Kidney tubule cell (primary cell): ENCODE measurements around the gene SLC4A5.
"Not testable (repeated sequence)": the region's sequence is repeated elsewhere in the genome, so short reads cannot be mapped to it uniquely, and the experiment has no call there.

Experiments
- DNase-seq: peaks from one replicate; pipeline ENCODE4 v3.0.0-alpha.2; 2018; ENCODE audit warnings: low spot score

SLC4A5 gene

DNA sequence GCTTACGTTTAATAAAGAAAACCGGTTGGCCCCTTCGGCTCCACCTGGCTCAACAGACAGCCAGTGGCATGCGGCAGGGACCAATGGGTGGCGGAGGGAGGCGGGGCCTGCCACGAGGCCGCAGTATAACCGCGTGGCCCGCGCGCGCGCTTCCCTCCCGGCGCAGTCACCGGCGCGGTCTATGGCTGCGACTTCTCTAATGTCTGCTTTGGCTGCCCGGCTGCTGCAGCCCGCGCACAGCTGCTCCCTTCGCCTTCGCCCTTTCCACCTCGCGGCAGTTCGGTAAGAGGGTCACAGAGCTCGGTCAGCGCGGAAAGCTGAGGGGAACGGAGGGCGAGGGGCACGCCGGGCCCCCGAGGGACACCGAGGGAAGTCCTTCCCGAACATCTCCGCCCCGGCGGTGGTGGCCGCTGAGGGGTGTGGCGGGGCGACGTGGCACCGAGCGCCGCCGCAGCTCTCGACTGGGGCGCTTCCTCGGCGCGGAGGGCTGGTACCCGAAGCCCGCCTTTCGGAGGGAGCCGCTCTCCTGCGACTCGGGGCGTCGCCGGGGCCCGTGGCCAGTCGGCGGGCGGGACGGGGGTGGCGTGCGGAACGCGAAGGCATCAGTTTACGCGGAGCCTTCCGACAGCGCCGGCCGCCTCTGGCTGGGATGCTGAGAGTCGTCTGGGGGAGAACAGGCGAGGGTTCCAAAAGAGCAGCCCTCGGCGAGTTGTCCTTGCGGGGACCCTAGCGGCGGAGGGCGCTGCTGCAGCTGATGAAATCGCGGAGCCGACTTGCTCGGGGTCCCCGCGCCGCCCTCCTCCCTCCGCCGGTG, 144.5 kb downstream of the SLC4A5 start, which contains the start of gene MTHFD2:
MTHFD2 (plus strand) TSS at position 155 of the 814 bp plus-strand sequence; CDS start at position 182, 27 bp downstream.
- DNase-seq, result peak; percentile 99

DNA sequence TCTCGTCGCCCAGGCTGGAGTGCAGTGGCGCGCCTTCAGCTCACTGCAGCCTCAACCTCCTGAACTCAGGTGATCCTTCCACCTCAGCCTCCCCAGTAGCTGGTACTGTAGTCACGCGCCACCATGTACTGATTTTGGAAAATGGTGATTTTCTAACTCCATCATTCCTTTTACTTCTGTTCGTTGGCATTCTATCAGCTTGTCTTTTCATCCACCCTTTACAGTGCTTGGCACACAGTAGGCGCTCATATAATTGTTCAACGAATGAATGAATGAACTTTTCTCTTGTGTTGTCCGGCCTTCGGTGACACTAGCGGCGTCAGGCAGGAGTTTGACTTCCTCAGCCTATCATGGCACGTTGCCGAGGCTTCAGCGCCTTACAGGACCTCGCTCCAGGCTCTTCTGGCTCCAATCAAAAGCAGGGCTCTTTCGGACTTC, 145.2 kb downstream of the SLC4A5 start:
- DNase-seq, result no peak

DNA sequence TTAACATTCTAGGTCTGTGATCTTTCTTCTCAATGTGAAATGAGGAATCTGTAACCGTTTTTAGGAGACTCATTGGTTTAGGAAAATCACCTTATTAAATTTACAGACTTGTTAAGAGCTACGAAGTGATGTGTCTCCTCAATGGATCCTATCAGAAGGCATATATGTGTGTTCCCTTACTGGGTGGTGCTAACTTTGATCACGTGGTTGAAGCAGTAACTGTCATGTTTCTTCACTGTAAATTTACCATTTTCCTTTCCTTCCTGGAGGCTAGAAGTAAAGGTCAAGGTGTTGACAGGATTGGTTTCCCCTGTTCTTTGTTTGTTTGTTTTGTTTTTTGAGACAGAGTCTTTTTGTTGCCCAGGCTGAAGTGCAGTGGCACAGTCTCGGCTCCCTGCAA, 146.2 kb downstream of the SLC4A5 start:
- no peak for DNase-seq

GRCh38 chr2:74194799-74195198, 148.4 kb downstream of the SLC4A5 start:
- DNase-seq, result no peak

- no peak for DNase-seq
Observed at GRCh38 chr2:74191596-74192380, 151.4 kb downstream of the SLC4A5 start.

DNA sequence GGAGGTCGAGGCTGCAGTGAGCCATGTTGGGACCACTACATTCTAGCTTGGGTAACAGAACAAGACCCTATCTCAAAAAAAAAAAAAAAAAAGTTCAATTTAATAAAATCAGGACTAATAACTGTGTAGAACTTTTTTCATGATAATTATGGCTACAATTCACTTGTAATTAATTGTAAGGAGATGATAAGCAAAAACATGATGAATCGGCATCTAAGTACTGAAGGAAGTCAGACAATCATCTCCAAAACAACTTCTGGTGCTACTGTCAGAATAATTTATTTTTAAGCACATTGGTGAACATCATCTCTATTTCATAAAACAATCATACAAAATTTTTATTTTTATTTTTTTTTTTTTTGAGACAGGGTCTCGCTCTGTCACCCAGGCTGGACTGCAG, 154.5 kb downstream of the SLC4A5 start:
- no peak for DNase-seq

GRCh38 chr2:74188018-74188601, 155.1 kb downstream of the SLC4A5 start:
- peak; percentile 62 for DNase-seq

GRCh38 chr2:74186706-74187105, 156.5 kb downstream of the SLC4A5 start:
- DNase-seq, result not testable (repeated sequence)

DNA sequence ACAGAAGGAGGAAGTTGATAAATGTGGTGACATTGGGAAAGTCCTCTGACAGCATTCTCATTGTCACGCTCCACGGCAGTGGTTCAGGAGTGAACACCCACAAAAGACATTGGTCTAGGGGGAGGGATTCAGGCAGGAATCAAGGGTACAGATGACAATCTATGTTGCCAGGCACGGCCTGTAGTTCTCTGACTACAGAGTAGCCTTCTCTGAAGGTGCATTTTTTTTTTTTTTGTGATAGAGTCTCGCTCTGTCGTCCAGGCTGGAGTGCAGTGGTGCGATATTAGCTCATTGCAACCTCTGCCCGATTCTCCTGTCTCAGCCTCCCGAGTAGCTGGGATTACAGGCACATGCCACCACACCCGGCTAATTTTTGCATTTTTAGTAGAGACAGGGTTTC, 157.2 kb downstream of the SLC4A5 start:
- peak; percentile 61 for DNase-seq

- no peak for DNase-seq
Observed at GRCh38 chr2:74183878-74184277, 159.3 kb downstream of the SLC4A5 start.

DNA sequence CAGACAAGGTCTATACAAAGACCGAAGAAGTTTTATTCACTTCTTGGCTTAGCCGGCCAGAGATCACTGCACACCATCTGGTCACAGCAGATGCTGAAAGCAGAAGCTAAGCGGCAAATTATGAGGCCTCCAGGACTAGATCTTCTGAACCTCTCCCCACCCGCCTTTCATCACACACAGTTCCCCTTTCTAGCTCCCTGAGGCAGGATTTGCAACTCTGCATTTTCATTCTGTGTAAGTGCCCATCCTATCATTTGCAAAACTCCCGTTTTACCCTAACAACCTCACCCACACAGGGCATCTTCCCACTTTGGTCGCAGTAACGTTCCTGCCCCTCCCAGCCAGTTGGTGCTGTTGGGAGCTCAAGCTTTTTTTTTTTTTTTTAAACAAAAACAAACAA, 161.5 kb downstream of the SLC4A5 start:
- no peak for DNase-seq

DNA sequence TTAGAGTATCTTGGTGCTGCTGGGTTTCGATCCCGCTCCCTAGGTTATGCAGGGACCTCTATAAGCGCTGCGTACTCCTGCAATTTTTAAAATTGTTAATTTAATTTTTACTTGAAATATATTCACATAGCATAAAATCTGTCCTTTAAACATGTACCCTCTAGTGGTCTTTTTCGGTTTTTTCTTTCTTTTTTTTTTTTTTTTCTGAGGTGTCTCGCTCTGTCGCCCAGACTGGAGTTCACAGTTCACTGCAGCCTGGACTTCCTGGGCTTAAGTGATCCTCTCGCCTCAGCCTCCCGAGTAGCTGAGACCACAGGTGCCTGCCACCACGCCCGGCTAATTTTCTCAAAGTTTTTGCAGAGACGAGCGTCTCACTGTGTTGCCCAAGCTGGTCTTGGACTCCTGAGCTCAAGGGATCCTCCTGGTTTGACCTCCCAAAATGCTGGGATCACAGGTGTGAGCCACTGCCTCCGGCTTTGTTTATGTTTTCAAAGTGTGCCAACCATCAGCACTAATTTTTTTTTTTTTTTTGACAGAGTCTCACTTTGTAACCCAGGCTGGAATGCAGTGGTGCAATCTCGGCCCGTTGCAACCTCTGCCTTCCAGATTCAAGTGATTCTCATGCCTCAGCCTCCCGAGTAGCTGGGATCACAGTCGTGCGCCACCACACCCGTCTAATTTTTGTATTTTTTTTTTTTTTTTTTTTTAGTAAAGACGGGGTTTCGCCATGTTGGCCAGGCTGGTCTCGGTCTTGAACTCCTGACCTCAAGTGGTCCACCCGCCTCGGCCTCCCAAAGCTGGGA, 164.0 kb downstream of the SLC4A5 start:
- no peak for DNase-seq

GRCh38 chr2:74178211-74179062, 164.8 kb downstream of the SLC4A5 start, which contains the start of gene MOB1A:
MOB1A (minus strand) TSS chr2:74178879; CDS start chr2:74178674, 205 bp downstream.
- DNase-seq, result peak; percentile 99

DNA sequence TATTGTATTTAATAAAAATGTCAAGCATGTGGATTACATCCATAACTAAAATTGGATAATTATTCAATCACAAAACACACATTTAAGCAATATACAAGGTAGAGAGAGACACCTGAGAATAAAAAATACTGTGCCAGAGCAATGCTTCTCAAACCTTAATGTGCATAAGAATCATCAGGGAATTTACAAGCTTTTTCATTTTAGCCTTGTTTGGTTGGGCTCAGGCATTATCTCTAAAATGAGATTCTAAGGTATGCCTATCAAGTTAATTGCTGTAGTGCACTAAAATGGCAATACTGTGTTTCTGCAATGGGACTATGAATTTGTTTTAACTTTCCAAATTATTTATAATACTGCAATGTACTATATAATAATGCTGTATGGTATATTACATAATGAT, 165.5 kb downstream of the SLC4A5 start:
- no peak for DNase-seq

GRCh38 chr2:74174909-74175308, 168.3 kb downstream of the SLC4A5 start:
- no peak for DNase-seq

GRCh38 chr2:74168739-74169138, 174.5 kb downstream of the SLC4A5 start:
- DNase-seq, result no peak
